Mesodermal cell (in vitro differentiated cells): ENCODE data around the gene TOLLIP.

Source experiments
- H3K27ac ChIP-seq: 2 replicates; pipeline ENCODE4 v1.7.0; 2013; ENCODE audit warnings: mild to moderate bottlenecking, low read depth, low read length, moderate library complexity; ENCODE audit not compliant: severe bottlenecking
- H3K36me3 ChIP-seq: 2 replicates; pipeline ENCODE4 v1.7.1; 2013; ENCODE audit warnings: mild to moderate bottlenecking, low read length, moderate library complexity; ENCODE audit not compliant: control insufficient read depth, insufficient read depth
- H3K4me1 ChIP-seq: one replicate; pipeline ENCODE4 v1.7.1; 2013; ENCODE audit warnings: mild to moderate bottlenecking, low read length; ENCODE audit not compliant: insufficient read depth, control insufficient read depth, poor library complexity, severe bottlenecking
- H3K4me3 ChIP-seq: 2 replicates; pipeline ENCODE4 v1.7.0; 2013; ENCODE audit warnings: low read length, control low read depth, mild to moderate bottlenecking; ENCODE audit not compliant: insufficient read depth, poor library complexity, severe bottlenecking; ENCODE audit errors: extremely low read depth
- H3K9me3 ChIP-seq: 2 replicates; pipeline ENCODE4 v1.7.1; 2013; ENCODE audit warnings: mild to moderate bottlenecking, low read length, moderate library complexity; ENCODE audit not compliant: control insufficient read depth
- WGBS, 2 experiments: methylation state at CpG; one replicate each; pipeline ENCODE4 v1.1.5; 2013; ENCODE audit warnings: missing lambda C conversion rate in 2 of 2; ENCODE audit not compliant: insufficient coverage in 2 of 2; 5-methylcytosine and 5-hydroxymethylcytosine counted together

TOLLIP gene

DNA sequence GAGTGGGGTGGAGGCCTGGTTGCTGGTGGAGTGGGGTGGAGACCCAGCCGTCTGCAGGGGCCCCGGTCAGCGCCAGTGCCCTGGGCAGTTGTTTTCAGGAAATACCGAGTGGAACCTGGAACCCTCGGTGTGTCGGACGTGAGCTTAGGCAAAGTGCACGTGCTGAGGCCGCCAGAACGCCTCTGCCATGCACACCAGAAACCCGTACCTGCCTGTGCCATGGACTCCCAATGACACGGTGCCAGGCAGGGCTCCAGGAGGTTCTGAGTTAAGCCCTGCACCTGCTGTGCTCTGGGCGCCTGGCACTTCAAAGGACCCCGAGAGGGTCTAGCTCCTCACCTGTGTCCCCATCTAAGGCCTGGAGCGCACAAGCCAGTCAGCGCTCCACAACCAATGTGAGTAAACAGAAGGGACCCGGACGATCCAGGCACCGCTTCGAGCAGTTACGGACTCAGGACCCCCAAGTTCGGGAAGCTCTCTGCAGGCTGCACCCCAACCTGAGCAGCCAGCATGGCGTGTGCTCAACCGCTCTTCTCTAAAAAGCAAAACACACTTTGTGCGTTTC, 12.3 kb downstream of the TOLLIP start:
- Histone ChIP-seq H3K27ac (no peak overlapping the region), H3K4me3 (no peak overlapping the region), H3K9me3 (no peaks in the 10 kb centered on the region), H3K36me3 (peaks cover 45% of the 10 kb centered on the region), H3K4me1 (no peaks in the 10 kb centered on the region)
- 96 to 97% methylated on average over 25 of the region's 25 CpGs for WGBS, 2 experiments

- Histone ChIP-seq H3K27ac (no peak overlapping the region), H3K36me3 (peaks cover 41% of the 10 kb centered on the region), H3K9me3 (no peaks in the 10 kb centered on the region), H3K4me1 (no peaks in the 10 kb centered on the region), H3K4me3 (no peak overlapping the region)
- WGBS, 2 experiments, result 100% methylated on average over 4 to 5 of the region's 9 CpGs
Observed at GRCh38 chr11:1296287-1296686, 13.1 kb downstream of the TOLLIP start.

DNA sequence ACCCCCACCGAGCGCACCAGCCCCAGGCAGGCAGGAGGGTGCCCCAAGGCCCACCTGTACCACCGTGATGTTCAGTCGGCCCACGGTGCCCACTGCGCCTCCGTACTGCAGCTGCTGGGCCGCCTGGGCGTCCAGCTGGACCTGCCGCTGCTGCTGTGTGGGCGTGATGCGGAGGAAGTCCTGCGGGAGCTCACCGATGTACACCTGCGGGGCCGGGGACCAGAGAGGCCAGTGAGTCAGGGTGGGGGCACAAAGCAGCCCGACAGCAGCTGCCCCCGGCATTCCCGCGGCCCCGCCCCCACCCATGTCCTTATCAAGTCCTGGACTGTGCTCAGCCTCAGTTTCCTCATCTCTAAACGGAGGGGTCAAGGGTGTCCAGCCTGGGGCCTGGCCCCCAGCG, 13.8 kb downstream of the TOLLIP start:
- no peaks in the 10 kb centered on the region for H3K9me3 ChIP-seq
- H3K4me1 ChIP-seq, result no peaks in the 10 kb centered on the region
- H3K27ac ChIP-seq, result no peak overlapping the region
- H3K4me3 ChIP-seq, result no peak overlapping the region
- H3K36me3 ChIP-seq, result peaks cover 40% of the 10 kb centered on the region
- 94 to 96% methylated on average over 21 of the region's 23 CpGs for WGBS, 2 experiments

DNA sequence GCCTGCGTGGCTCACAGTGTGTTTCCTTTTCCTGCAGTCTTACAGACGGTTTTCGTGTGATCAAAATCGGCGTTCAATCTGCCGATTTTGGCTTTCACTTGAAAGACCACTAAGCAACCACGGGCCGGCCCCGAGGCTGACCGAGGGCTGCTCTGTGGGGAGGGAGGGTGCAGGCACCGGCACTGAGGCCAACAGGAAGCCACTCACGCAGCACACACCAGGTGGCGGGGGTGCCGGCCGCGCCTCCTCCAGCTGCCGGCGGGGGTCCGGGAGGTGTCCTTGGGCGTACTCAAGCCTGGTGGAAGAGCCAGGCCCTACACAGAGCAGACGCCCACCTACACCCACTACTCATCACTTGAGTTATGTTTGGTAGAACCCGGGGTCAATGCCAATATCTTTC, 14.3 kb downstream of the TOLLIP start:
- peaks cover 38% of the 10 kb centered on the region for H3K36me3 ChIP-seq
- H3K27ac ChIP-seq, result no peak overlapping the region
- no peaks in the 10 kb centered on the region for H3K9me3 ChIP-seq
- H3K4me1 ChIP-seq, result no peaks in the 10 kb centered on the region
- no peak overlapping the region for H3K4me3 ChIP-seq
- WGBS, 2 experiments, result 93 to 98% methylated on average over 18 to 22 of the region's 22 CpGs

DNA sequence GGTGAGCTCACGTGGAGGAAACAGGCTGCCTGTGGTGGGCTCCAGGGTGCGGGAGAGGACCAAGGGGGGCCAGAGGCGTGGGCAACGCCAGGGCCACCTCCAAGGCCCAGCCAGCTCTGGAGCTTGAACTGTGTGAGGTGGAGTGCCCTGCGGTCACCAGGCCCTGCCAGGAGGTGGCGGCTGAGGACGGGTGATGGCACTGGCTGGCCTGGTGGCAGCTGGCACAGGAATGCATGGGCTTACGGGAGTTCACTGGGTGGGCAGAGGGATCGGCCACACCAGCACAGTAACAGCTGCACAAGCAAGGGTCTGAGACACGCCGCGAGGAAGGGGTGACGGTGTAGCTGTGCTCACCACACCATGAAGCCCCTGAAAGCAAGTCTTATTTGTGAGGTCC, 15.8 kb downstream of the TOLLIP start:
- Histone ChIP-seq H3K4me3 (no peak overlapping the region), H3K4me1 (no peaks in the 10 kb centered on the region), H3K27ac (no peak overlapping the region), H3K9me3 (no peaks in the 10 kb centered on the region), H3K36me3 (peaks cover 51% of the 10 kb centered on the region)
- WGBS, 2 experiments, result 93 to 95% methylated on average over 13 of the region's 13 CpGs

DNA sequence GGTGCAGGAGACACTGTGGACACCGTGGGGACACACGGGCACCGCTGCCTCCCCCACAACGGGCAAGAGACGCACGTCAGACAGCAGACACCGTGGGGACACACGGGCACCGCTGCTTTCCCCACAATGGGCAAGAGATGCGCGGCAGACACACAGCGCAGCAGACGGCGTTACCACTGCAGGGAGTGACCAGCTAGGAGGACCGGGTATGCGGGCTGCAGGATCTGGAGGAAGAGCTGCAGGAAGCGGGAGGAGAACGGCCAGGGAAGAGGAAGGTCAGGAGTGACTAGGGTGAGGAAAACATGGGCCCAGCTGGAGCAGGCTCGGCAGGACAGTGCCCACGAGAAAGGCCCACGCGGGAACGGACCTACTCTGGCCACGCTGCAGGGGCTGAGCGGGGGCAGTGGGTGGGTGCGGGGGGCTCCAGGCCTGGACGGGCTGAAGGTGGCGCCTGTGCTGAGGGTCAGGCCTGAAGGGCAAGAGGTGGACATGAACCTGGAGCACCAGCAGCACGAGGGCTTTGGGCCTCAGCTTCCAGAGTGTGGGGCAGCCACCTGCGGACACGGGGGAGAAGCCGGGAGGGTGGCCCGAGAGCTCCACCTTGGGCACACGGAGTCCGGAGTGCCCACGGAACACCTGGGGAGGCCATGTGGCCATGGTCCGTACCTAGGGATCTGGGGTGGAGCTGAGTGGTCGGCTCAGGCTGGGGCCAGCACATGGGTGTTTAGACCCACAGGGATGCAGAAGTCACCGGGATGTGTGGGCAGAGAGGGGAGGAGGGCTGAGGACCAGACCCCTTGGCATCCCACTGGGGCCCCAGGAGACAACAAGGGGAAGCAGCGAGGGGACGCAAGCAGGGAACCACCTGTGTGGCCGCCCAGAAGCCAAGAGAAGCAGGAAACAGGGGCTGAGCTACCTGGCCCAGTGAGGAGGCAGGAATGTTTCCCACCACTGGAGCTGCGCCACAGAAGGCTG, 16.5 kb downstream of the TOLLIP start:
- Histone ChIP-seq H3K4me1 (no peaks in the 10 kb centered on the region), H3K36me3 (peaks cover 53% of the 10 kb centered on the region), H3K9me3 (no peaks in the 10 kb centered on the region), H3K4me3 (no peak overlapping the region), H3K27ac (no peak overlapping the region)
- WGBS, 2 experiments, result 94 to 95% methylated on average over 41 to 42 of the region's 43 CpGs

DNA sequence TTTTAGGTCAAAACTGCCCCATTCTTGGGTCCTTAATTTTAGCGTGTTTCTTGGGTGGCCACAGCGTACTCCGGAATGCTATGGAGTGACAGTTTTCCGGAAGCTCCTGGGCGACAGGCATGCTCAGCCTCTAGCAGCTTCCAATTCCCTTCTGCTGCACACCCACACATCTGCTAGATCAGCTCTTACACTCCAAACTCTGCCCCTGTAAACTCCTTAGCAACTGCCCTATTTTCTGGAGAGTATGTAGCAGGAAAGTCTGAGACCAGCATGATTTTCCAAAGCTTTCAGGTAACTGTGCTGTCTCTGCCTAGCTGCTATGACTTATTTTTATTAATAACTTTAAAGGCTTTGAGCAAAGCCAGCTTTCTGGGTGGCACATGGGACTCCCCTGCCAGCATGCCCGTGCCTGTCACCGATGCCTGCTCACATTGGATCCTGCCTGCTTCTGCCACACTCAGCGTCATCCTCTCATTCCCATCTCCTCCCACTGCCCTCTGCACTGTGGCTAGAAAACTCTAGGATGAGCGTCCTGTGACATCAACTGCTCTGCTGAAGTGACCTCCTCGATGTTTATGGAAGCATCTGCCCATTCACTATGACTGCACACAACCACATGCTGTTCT, 17.3 kb downstream of the TOLLIP start:
- Histone ChIP-seq H3K36me3 (peaks cover 46% of the 10 kb centered on the region), H3K9me3 (no peaks in the 10 kb centered on the region), H3K4me1 (no peaks in the 10 kb centered on the region), H3K4me3 (no peak overlapping the region), H3K27ac (no peak overlapping the region)
- 96 to 98% methylated on average over 10 of the region's 10 CpGs for WGBS, 2 experiments

DNA sequence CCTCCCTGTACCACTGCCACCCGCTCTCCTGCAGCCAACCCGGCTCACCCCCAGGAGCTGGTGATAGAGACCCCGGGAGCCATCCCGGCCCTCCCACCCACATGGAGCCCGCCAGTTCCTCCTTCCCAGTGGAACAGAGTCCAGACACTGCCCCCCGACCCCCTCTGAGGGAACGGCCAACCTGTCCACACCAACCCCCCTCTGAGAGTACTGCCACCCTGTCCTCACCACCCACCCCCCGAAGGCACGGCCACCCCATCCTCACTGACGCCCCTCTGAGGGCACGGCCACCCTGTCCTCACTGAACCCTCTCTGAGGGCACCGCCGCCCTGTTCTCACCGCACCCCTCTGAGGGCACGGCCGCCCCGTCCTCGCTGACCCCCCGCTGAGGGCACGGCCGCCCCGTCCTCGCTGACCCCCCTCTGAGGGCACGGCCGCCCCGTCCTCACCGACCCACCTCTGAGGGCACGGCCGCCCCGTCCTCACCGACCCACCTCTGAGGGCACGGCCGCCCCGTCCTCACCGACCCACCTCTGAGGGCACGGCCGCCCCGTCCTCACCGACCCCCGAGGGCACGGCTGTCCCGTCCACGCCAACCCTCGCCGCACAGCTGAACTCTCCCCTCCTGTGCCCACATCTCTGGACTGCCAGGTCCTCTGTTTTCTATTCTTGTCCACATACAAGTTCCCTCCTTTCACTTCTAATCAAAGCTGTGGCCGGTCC, 18.0 kb downstream of the TOLLIP start:
- no peak overlapping the region for H3K27ac ChIP-seq
- H3K4me3 ChIP-seq, result no peak overlapping the region
- no peaks in the 10 kb centered on the region for H3K9me3 ChIP-seq
- 96 to 97% methylated on average over 28 to 40 of the region's 46 CpGs for WGBS, 2 experiments
- peaks cover 48% of the 10 kb centered on the region for H3K36me3 ChIP-seq
- H3K4me1 ChIP-seq, result no peaks in the 10 kb centered on the region

GRCh38 chr11:1290052-1291040, 19.1 kb downstream of the TOLLIP start:
- 98% methylated on average over 38 to 40 of the region's 43 CpGs for WGBS, 2 experiments

More at GRCh38 chr11:1290052-1291040, 19.1 kb downstream of the TOLLIP start:
- Histone ChIP-seq H3K4me1 (no peaks in the 10 kb centered on the region), H3K4me3 (no peak overlapping the region), H3K9me3 (no peaks in the 10 kb centered on the region), H3K27ac (no peak overlapping the region), H3K36me3 (peaks cover 51% of the 10 kb centered on the region)
